ENCODE data around the gene DAPK2. TPM values are rescaled to one million over a fixed set of nuclear protein-coding genes. Genes with fewer than 3 reads are reported as not detected.

The DAPK2 gene
- total RNA-seq, 1 donor from 2014 or later: 2.6 TPM

DNA sequence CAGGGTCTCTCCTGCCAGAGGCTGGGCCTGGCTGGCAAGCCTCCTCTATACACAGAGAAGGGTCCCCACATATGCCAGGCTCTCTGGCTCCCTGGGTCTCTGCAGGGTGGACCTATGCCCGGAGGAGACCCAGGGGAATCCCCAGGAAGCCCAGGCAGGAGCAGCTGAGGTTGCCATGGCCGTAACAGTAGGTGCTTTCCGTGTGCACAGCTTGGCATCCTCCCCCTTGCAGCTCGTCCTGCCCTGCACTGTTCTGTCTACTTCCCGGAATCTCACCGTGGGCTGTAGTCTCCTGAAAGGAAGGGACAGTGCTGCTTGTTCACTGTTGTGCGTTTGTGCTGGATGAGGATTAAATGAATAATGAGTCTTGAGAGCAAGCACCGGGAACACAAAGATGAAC, 47.8 kb downstream of the DAPK2 start:
- no peaks in the 10 kb centered on the region for H3K9me3 Mint-ChIP-seq
- TF ChIP-seq, protein P1, sequence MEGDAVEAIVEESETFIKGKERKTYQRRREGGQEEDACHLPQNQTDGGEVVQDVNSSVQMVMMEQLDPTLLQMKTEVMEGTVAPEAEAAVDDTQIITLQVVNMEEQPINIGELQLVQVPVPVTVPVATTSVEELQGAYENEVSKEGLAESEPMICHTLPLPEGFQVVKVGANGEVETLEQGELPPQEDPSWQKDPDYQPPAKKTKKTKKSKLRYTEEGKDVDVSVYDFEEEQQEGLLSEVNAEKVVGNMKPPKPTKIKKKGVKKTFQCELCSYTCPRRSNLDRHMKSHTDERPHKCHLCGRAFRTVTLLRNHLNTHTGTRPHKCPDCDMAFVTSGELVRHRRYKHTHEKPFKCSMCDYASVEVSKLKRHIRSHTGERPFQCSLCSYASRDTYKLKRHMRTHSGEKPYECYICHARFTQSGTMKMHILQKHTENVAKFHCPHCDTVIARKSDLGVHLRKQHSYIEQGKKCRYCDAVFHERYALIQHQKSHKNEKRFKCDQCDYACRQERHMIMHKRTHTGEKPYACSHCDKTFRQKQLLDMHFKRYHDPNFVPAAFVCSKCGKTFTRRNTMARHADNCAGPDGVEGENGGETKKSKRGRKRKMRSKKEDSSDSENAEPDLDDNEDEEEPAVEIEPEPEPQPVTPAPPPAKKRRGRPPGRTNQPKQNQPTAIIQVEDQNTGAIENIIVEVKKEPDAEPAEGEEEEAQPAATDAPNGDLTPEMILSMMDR (IDR thresholded peaks at IDR 0.05; ENCODE audit: unreplicated experiment): no peak
- H3K27ac Mint-ChIP-seq: no peak overlapping the region
- peaks cover 2% of the 10 kb centered on the region for H3K27me3 Mint-ChIP-seq (ENCODE audit: low read depth)
- H3K36me3 Mint-ChIP-seq: no peaks in the 10 kb centered on the region
- peaks cover 3% of the 10 kb centered on the region for H3K4me1 Mint-ChIP-seq
- no peak overlapping the region for H3K4me3 Mint-ChIP-seq
- DNase-seq (ENCODE audit: low spot score in 2 of 2, unreplicated experiment in 2 of 2): no peak

DNA sequence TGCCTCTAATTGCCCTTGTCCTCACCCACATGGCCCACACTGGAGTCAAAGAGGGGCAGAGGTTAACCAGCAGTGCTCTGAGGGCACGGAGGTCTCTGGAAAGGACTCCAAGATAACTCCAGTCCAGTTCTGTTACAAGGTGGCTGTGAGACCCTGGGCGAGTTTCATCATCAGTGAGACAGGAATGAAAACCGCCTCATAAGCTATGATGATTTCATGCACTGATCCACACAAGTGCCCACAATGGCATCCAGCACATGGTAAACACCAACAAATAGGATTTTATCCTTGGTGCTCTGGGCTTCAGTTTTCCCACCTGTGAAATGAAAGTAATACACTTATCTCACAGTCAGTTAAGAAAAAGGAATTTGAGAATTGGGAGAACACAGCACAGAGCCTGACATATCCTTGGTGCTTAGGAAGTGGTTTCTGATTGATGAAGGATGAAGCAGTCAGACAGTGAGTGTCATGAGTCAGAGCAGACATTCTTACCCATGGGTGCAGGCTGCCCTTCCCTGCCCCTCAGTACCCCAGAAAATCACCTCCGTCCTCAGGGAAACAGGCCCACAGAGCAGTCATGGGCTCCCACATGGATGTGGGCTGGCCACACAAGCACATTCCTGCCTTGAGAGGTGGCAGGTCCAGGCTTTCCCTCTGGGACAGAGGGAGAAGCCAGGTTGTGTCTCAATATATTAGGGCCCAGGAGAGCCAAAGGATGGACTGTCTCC, 48.4 kb downstream of the DAPK2 start:
- Mint-ChIP-seq H3K4me3 (no peak overlapping the region), H3K27me3 (ENCODE audit: low read depth) (no peaks in the 10 kb centered on the region), H3K36me3 (no peaks in the 10 kb centered on the region), H3K9me3 (no peaks in the 10 kb centered on the region), H3K27ac (no peak overlapping the region), H3K4me1 (peaks cover 3% of the 10 kb centered on the region)
- TF ChIP-seq, protein P1 (IDR thresholded peaks at IDR 0.05; ENCODE audit: unreplicated experiment): no peak
- DNase-seq (ENCODE audit: low spot score in 2 of 2, unreplicated experiment in 2 of 2): no peak

DNA sequence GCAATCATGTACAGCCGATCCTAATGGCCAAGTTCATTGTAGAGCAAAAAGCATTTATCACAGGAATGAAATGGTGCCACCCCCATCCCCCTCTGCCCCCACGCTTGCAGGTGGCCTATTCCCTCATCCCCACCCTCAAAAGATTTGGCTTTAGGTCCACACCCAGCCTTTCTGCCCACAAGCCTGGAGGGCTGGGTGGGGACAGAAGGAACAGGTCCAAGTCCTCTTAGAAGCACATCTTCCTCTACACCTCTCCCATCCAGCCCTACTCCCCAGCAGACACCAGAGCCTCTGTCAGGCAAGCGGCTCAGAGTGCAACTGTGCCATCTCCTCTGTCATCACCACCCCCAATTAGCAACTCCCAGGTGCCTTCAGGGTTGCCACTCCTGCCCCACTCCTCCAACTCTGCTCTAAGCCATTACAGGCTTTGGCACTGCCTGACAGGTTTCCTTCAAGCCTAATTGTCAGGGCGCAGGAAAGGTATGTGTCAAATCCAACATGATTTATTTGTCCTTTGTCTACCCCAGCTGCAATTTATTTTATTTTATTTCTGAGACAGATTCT, 49.4 kb downstream of the DAPK2 start:
- Mint-ChIP-seq H3K9me3 (no peaks in the 10 kb centered on the region), H3K36me3 (no peaks in the 10 kb centered on the region), H3K4me3 (no peak overlapping the region), H3K27ac (no peak overlapping the region), H3K4me1 (no peaks in the 10 kb centered on the region), H3K27me3 (ENCODE audit: low read depth) (no peaks in the 10 kb centered on the region)
- TF ChIP-seq, protein P1 (IDR thresholded peaks at IDR 0.05; ENCODE audit: unreplicated experiment): no peak
- no peak for DNase-seq (ENCODE audit: low spot score in 2 of 2, unreplicated experiment in 2 of 2)

DNA sequence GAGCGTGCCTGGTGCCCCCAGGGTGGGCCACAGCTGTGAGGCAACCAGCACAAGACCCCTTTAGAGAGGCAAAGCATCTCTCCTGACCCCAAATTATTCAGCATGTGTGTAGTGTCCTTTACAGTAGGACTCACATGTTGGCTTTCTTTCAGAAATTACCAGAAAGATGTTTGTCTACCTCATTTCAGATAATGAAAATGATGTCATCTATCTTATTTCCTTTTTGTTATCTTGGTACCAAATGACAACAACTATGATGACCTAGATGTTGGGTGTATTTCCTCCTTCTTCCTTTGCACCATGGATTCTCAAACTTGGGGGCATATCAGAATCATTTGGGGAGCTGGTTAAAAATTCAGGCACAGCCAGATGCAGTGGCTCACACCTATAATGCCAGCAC, 50.5 kb downstream of the DAPK2 start:
- no peak overlapping the region for H3K27ac Mint-ChIP-seq

DNA sequence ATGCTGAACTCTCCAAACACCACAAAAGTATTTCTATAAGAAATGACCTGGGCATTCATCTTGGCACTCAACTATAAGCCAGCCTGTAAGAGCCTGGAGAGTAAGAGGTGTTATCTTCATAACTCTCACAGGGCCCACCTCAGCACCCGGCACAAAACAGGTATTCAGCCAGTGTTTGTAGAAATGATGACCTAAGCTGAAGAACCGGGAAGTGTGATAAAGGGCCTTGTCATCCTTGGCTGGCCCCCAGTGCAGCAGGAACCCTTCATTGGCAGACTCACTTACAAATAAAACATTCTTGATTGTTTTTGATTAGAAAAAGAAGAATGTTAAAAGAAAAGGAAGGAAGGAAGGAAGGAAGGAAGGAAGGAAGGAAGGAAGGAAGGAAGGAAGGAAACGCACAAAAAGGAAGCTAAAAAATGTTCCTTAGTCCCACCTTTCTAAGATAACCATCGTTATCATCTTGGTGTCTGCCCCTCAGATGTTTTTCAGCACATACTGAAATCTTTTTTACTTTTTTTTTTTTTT, 52.1 kb downstream of the DAPK2 start:
- TF ChIP-seq, protein P1 (IDR thresholded peaks at IDR 0.05; ENCODE audit: unreplicated experiment): no peak
- no peak overlapping the region for H3K27ac Mint-ChIP-seq
- H3K36me3 Mint-ChIP-seq: no peaks in the 10 kb centered on the region
- DNase-seq (ENCODE audit: low spot score in 2 of 2, unreplicated experiment in 2 of 2): no peak
- H3K4me1 Mint-ChIP-seq: no peaks in the 10 kb centered on the region
- no peaks in the 10 kb centered on the region for H3K27me3 Mint-ChIP-seq (ENCODE audit: low read depth)
- H3K9me3 Mint-ChIP-seq: no peaks in the 10 kb centered on the region
- no peak overlapping the region for H3K4me3 Mint-ChIP-seq

More for the DNA sequence above, 50.5 kb downstream of the DAPK2 start:
- no peak overlapping the region for H3K4me3 Mint-ChIP-seq
- TF ChIP-seq, protein P1 (IDR thresholded peaks at IDR 0.05; ENCODE audit: unreplicated experiment): no peak
- no peaks in the 10 kb centered on the region for H3K36me3 Mint-ChIP-seq
- no peak for DNase-seq (ENCODE audit: low spot score in 2 of 2, unreplicated experiment in 2 of 2)
- no peaks in the 10 kb centered on the region for H3K9me3 Mint-ChIP-seq
- H3K27me3 Mint-ChIP-seq (ENCODE audit: low read depth): no peaks in the 10 kb centered on the region
- H3K4me1 Mint-ChIP-seq: no peaks in the 10 kb centered on the region
